GM19372 (cell line): ENCODE results near the gene ELOB.

ENCODE experiments used
- ATAC-seq: cut with Tn5 transposase; IDR thresholded peaks from one replicate; pipeline ENCODE4 v1.9.1; 2021; ENCODE audit warnings: mild to moderate bottlenecking, low read depth, moderate library complexity; ENCODE audit not compliant: unreplicated experiment

The ELOB gene

DNA sequence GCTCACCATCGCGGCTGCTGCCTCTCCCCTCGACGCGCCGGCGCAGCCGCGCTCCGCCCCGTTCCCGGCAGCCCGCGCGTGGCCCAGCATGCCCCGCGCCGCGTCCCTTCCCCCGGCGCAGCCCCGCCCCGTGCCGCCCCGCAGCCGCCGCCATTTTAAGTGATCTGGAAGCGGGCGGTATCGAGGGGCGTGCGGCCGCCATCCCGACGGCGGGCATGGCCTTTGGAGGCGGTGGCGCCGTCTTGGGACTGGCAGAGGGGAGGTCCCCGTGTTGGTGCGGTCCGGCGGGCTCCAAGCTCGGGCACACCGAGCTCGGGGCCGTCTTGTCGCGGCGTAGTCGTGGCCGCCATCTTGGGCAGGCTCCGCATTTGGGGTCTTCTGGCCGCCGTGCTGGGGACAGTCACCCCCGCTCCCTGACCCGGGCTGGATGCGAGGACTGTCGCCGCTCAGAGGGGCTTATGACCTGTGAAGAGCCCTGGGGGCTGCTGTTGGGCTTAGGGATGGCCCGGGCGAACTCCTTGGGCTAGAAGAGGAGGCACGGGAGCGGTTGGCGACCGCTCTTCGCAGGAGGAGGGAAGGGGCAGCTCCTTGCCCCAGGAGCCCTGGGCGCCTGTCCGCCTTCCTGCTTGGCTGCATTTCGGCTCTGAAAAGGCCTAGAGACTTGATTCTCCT lies at the start of gene ELOB:
TSS of gene ELOB (minus strand) at position 50 of the 672 bp plus-strand sequence. CDS start at position 9, 41 bp downstream.
- peak; percentile 85 for ATAC-seq

GRCh38 chr16:2825906-2826305 lies 48.8 kb upstream of the ELOB start:
- ATAC-seq, result no peak

DNA sequence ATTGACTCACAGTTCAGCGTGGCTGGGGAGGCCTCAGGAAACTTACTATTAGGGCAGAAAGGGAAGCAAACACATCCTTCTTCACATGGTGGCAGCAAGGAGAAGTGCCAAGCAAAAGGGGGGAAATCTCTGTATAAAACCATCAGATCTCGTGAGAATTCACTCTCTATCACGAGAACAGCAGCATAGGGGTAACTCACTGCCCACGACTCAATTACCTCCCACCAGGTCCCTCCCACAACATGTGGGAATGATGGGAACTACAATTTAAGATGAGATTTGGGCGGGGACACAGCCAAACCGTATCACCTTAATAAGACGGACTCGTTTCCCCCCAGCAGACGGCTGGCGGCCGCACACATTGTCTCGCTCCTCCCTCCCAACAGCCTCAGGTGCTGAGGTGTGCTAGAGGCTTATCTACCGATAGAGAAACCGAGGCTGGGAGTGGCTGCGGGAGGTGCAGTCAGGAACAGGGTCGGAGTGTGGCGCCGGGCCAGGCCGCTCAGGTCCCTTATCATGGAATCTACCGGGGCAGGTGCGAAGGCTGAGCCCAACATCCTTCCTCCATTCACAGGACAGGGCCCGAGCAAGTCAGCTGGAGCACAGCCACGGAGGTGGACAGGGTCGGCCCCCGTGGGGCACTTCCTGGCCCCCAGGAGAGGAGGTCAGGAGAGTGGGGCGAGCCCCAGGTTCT lies 48.1 kb upstream of the ELOB start:
- ATAC-seq, result no peak

DNA sequence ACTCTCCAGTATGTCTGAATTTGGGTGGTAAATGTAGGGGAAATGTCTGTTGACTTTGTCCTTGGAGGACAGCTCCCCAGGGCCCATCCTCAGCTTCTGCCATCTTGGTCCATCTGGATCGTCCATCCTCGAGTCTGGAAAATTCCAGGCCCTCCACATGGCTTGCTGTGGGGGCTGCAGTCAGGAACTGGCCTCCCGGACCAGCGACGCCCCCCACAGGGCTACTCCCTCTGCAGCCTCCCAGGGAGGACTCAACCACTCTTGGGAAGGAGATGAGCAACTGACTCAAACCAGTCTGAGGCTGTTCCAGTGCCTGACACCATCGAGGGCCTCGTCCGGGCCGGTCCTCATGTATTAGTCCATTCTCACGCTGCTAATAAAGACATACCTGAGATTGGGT lies 47.5 kb upstream of the ELOB start:
- no peak for ATAC-seq

- ATAC-seq, result no peak
Observed at GRCh38 chr16:2822496-2822895, 45.4 kb upstream of the ELOB start.

DNA sequence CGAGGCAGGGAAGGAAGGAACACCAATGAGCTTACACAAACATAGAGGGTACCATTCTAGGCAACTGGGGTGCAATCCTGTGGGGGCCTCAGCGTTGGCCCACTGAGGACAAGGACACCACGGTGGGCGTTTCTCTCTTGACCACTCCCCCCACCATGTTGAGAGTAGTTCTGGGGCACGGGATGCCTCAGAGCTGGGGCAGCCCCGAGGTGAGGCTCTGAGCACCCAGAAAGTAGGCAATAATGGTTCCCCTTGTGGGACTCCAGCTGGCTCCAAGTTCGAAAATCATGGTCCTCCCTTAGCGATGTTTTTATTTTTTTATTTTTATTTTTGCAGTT lies 45.0 kb upstream of the ELOB start:
- no peak for ATAC-seq

- ATAC-seq, result no peak
Observed at GRCh38 chr16:2821487-2822157, 44.5 kb upstream of the ELOB start.

DNA sequence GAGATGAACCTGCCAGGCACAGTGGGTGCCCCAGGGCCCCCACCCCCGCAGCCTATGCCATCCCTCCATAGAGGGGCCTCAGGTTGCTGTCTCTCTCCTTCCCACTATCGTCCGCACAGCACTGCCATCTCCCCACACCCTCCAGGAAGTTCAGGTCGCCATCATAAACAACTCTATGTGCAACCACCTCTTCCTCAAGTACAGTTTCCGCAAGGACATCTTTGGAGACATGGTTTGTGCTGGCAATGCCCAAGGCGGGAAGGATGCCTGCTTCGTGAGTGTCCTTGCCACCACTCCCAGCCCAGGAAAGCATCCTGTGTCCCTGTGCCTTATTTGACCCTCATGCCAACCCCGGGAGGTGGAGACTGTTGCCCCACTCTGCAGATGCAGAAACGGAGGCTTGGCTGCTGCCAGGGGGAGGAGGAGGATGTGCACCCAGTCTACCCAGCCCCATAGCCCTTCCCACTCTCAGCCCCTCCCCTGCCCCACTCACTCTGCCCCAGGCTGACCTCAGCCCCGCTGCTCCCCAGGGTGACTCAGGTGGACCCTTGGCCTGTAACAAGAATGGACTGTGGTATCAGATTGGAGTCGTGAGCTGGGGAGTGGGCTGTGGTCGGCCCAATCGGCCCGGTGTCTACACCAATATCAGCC lies 43.9 kb upstream of the ELOB start:
- ATAC-seq, result no peak

- no peak for ATAC-seq
Observed at GRCh38 chr16:2819939-2820835, 43.1 kb upstream of the ELOB start.

GRCh38 chr16:2819179-2819938 lies 42.3 kb upstream of the ELOB start:
- no peak for ATAC-seq

- ATAC-seq, result no peak
Observed at GRCh38 chr16:2818272-2818876, 41.3 kb upstream of the ELOB start.

DNA sequence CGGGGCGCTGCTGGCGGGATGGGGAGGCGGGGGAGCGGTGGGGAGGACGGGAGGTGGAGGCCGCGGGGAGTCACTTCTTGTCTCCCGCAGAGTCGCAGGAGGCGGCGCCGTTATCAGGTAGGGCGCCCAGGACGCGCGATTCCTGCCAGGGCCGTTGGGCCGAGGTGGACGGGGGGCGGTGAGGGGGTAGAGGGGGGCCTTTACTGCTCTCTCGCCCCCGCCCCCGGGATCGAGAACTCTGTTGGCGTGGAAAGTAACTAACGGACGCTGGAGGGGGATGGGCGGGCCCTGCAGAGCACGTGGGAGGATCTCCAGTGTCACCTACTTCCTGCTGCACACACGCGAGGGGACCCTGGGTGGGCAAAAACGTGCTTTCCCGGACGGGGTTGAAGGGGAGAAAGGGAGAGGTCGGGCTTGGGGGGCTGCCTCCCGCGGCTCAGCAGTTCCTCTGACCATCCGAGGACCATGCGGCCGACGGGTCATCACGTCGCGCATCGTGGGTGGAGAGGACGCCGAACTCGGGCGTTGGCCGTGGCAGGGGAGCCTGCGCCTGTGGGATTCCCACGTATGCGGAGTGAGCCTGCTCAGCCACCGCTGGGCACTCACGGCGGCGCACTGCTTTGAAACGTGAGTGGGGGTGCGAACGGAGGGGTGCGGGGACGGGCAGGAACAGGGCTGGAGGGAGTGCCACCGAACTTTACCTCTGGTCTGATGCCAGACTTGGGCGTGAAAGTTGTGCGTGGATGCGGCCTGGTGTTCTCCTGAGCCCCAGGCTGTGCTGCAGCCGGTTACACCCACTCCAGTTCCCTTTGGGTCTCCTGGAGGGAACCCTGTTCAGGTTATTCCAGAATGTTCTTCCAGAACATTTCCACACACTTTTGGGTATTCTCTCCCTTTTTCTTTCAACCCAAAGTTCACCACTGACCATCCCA lies 40.5 kb upstream of the ELOB start:
- ATAC-seq, result no peak

DNA sequence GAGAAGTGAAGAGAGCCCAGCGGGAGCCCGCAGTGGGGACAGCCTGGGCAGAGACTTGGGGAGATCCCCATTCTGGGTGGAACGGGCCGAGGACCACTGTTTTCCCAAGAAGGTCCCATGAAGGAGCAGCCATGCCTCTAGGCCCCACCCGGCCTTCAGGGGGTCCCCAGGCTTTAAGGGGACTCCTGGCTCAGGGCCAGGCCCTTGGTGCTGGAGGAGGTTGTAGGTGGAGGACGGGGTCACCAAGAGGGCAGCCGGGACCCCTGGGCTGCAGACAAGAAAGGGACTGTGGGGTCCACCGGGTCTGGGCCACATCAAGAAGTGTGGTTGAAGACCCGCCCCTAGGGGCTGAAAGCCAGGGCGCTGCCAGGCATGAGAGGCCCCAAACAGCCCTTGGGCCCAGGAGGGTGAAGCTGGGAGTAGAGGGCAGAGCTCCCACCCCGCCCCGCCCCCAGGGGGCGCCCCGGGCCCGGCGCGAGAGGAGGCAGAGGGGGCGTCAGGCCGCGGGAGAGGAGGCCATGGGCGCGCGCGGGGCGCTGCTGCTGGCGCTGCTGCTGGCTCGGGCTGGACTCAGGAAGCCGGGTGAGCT lies 39.8 kb upstream of the ELOB start, which contains the start of gene PRSS21:
TSS of gene PRSS21 (plus strand) at position 487 of the 589 bp plus-strand sequence. CDS start at position 519, 32 bp downstream.
- no peak for ATAC-seq

- ATAC-seq, result no peak
Observed at GRCh38 chr16:2815299-2815771, 38.3 kb upstream of the ELOB start.

DNA sequence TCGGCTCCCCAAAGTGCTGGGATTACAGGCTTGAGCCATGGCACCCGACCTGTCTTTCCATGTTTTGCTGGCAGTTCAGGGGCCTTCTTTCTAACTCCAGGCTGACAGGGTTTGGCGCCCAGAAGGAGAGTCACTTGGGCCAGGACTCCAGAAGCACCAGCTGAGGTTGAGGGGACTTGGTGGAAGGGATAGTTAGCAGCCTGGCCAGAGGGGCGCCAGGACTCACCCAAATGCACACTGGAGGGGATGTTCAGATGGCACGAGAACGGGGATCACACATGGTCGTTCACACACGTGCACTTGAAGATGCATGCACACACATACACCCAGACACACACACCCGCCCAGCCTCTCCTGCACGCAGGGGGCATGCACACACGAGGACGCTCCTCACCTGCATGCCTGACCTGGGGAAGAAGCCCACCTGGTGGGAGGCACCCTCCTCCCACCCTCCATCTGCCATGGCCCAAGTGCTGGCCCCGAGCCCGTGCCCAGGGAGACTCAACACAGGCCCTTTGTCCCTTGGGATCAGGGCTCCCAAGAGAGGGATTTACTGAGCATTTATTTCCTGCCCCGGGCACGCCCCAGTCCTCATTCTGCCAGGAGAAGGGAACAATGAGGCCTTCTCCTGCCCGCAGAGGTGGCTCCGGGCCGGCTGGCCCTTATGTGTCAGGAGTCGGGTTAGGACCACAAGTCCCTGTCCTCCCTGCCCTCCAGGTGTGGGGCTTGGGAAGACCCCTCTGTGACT lies 37.6 kb upstream of the ELOB start:
- no peak for ATAC-seq

- ATAC-seq, result no peak
Observed at GRCh38 chr16:2813771-2814221, 36.7 kb upstream of the ELOB start.
